Measurements from ENCODE around the gene TGM2. TPM values are rescaled to one million over a fixed set of nuclear protein-coding genes. Genes with fewer than 3 reads are reported as not detected.

Gene TGM2
- total RNA-seq, 4 donors from 2014 or later: 14.2 to 52.0 (median 21.7) TPM

- in situ Hi-C loops (cut with MboI; ENCODE audit: low pct_ligation_motif_present in 1 of 4, low pct_unique_long_range_greater_than_20kb in 1 of 4, low sequenced_read_pairs in 3 of 4): no loop called here
- Histone ChIP-seq H3K36me3 (no peaks in the 10 kb centered on the region), H3K4me3 (no peak overlapping the region), H3K4me1 (no peaks in the 10 kb centered on the region), H3K27ac (no peak overlapping the region), H3K27me3 (peaks cover 7% of the 10 kb centered on the region), H3K9me3 (no peaks in the 10 kb centered on the region)
- TF ChIP-seq, protein P1, sequence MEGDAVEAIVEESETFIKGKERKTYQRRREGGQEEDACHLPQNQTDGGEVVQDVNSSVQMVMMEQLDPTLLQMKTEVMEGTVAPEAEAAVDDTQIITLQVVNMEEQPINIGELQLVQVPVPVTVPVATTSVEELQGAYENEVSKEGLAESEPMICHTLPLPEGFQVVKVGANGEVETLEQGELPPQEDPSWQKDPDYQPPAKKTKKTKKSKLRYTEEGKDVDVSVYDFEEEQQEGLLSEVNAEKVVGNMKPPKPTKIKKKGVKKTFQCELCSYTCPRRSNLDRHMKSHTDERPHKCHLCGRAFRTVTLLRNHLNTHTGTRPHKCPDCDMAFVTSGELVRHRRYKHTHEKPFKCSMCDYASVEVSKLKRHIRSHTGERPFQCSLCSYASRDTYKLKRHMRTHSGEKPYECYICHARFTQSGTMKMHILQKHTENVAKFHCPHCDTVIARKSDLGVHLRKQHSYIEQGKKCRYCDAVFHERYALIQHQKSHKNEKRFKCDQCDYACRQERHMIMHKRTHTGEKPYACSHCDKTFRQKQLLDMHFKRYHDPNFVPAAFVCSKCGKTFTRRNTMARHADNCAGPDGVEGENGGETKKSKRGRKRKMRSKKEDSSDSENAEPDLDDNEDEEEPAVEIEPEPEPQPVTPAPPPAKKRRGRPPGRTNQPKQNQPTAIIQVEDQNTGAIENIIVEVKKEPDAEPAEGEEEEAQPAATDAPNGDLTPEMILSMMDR (IDR thresholded peaks at IDR 0.05): no peak
- TF ChIP-seq POLR2A (IDR thresholded peaks at IDR 0.05) (no peak), POLR2AphosphoS5 (IDR thresholded peaks at IDR 0.05) (no peak), EP300 (IDR thresholded peaks at IDR 0.05; ENCODE audit: low read depth) (no peak)
- 44 to 49% methylated on average over 3 of the region's 3 CpGs for WGBS, 2 donors (ENCODE audit: low coverage in 1 of 2)
- intact Hi-C loops (cut with DNase I; ENCODE audit: low total_unique reads): no loop called here
- DNase-seq: no peak
Measured at GRCh38 chr20:38205001-38205400, 39.9 kb upstream of the TGM2 start.

GRCh38 chr20:38203981-38204357 lies 38.9 kb upstream of the TGM2 start:
- Histone ChIP-seq H3K27me3 (peaks cover 7% of the 10 kb centered on the region), H3K36me3 (no peaks in the 10 kb centered on the region), H3K4me1 (no peaks in the 10 kb centered on the region), H3K9me3 (no peaks in the 10 kb centered on the region), H3K27ac (no peak overlapping the region), H3K4me3 (no peak overlapping the region)
- 79 to 85% methylated on average over 2 of the region's 2 CpGs for WGBS, 2 donors (ENCODE audit: low coverage in 1 of 2)
- no peak for DNase-seq
- in situ Hi-C loops (cut with MboI; ENCODE audit: low pct_ligation_motif_present in 1 of 4, low pct_unique_long_range_greater_than_20kb in 1 of 4, low sequenced_read_pairs in 3 of 4) (no loop called here), intact Hi-C loops (cut with DNase I; ENCODE audit: low total_unique reads) (no loop called here)
- TF ChIP-seq EP300 (IDR thresholded peaks at IDR 0.05; ENCODE audit: low read depth) (no peak), POLR2A (IDR thresholded peaks at IDR 0.05) (no peak)

DNA sequence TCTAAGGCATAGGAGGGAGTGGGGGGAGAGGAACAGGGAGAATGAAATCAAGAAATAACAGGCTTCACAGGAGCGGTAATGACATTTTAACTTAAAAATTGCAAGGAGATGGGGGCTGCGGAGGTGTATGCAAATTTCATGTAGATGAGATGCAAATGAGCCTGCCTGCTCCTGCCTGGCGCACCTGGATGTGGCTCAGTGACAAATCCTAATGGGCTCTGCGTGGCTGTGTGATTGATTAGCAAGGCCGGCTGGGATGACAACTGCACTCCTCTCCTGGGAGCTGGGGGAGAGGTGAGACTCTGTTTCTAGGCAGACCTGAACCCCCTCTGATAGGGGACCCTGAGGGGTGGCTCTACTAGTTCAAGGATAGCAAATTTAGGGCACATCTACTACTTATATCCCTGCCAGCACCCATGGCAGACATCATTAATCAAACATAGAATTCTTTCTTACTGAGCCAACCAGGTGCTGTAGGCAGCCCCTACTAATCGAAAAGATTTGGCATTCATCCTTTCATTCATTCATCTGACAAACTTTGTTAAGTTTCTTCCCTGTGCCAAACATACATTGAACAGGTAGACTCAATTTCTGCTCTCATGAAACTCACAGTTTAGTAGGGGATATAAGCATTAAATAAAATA lies 38.4 kb upstream of the TGM2 start:
- H3K36me3 ChIP-seq: no peaks in the 10 kb centered on the region
- intact Hi-C loops (cut with DNase I; ENCODE audit: low total_unique reads) (no loop called here), in situ Hi-C loops (cut with MboI; ENCODE audit: low pct_ligation_motif_present in 1 of 4, low pct_unique_long_range_greater_than_20kb in 1 of 4, low sequenced_read_pairs in 3 of 4) (no loop called here)
- peaks cover 7% of the 10 kb centered on the region for H3K27me3 ChIP-seq
- no peak overlapping the region for H3K27ac ChIP-seq
- DNase-seq: no peak
- 73 to 77% methylated on average over 3 to 6 of the region's 6 CpGs for WGBS, 2 donors (ENCODE audit: low coverage in 1 of 2)
- TF ChIP-seq POLR2AphosphoS5 (IDR thresholded peaks at IDR 0.05): no peak
- TF ChIP-seq POLR2A (IDR thresholded peaks at IDR 0.05): no peak
- TF ChIP-seq, protein P1 (IDR thresholded peaks at IDR 0.05): no peak
- TF ChIP-seq EP300 (IDR thresholded peaks at IDR 0.05; ENCODE audit: low read depth): no peak
- H3K9me3 ChIP-seq: no peaks in the 10 kb centered on the region
- no peaks in the 10 kb centered on the region for H3K4me1 ChIP-seq
- no peak overlapping the region for H3K4me3 ChIP-seq

- TF ChIP-seq POLR2A (IDR thresholded peaks at IDR 0.05) (no peak), EP300 (IDR thresholded peaks at IDR 0.05; ENCODE audit: low read depth) (no peak), POLR2AphosphoS5 (IDR thresholded peaks at IDR 0.05) (no peak)
- TF ChIP-seq, protein P1 (IDR thresholded peaks at IDR 0.05): no peak
- H3K4me3 ChIP-seq: no peak overlapping the region
- DNase-seq: no peak
- WGBS, 2 donors (ENCODE audit: low coverage in 1 of 2): 73 to 100% methylated on average over 1 to 8 of the region's 8 CpGs
- no peaks in the 10 kb centered on the region for H3K9me3 ChIP-seq
- no peak overlapping the region for H3K27ac ChIP-seq
- in situ Hi-C loops (cut with MboI; ENCODE audit: low pct_ligation_motif_present in 1 of 4, low pct_unique_long_range_greater_than_20kb in 1 of 4, low sequenced_read_pairs in 3 of 4): no loop called here
- intact Hi-C loops (cut with DNase I; ENCODE audit: low total_unique reads): no loop called here
- H3K36me3 ChIP-seq: no peaks in the 10 kb centered on the region
- no peaks in the 10 kb centered on the region for H3K4me1 ChIP-seq
- peaks cover 7% of the 10 kb centered on the region for H3K27me3 ChIP-seq
Measured at GRCh38 chr20:38202982-38203293, 37.9 kb upstream of the TGM2 start.
